T-helper 1 cell (primary cell): Measurements from ENCODE around the gene PPFIA1.

Experiments
- DNase-seq, 5 donors: peaks; one replicate each; pipeline ENCODE4 v3.0.0-alpha.2; 2012 to 2020

Gene PPFIA1

DNA sequence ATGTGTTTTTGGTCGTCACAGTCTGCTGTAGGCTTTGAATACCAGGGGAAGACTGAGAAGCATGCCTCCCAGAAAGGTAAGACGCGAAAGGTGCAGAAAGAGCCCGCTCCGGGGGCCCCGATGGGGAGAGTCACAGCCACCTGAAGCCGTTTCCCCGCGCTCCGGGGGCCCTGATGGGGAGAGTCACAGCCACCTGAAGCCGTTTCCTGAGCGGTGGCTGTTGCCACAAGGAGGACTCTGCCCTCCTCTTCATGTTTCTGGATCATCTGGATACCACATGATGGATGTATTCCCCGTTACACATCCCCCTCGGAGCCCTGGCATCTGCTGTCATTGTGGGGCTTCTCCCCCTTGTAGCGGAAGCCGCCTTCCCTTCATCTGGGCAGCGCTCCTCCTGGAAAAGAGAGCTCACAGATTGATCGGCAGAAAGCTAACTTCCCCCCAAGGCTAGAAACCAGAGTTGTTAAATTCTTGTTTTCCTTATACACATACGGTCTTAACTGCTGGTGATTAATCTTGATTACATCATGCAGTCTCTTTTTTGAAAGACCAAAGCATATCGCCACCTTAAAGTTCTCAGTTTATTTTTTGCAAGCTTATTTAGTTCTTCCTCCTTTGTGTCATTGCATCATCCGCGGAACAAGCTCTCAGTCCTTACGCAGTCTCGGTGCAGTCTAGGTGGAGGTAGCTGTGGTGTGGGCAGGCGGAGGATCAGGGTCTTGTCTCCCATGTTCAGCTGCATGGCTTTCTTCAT, 145.3 kb downstream of the PPFIA1 start:
- DNase-seq, result no peak

DNA sequence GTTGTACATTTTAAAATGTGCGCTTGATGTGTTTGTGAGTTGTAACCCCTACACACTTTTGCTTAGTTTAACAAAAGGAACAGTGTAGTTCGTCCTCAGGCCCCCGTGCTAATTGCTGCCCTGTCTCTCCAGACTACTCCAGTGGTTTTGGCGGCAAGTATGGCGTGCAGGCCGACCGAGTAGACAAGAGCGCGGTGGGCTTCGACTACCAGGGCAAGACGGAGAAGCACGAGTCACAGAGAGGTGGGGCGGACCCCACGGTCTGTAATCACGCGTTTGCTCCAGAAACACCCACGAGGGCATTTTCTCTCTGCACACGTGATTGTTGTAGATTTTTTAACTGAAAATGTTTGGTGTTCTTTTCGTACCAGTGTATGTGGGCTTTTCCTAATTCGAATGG, 146.4 kb downstream of the PPFIA1 start:
- DNase-seq, result no peak

DNA sequence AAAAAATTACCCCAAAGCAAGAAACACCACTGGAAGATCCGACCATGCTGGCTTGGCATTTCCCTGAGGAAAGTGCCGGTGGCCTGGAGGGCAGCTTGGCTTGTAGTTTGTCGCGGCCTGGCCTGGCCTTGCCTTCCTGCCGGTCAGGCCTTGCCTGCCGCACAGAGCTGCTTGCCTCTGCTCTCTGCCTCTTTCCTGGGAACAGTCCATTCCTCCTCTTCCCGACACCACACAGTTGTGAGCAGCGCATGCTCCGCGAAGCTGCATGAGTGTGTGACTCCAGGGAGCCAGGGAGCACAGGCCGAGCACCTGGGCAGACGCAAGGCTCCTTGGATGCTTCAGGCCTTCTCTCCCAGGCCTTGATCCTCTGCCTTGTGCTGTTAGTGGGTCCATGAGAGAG, 147.6 kb downstream of the PPFIA1 start:
- no peak for DNase-seq

DNA sequence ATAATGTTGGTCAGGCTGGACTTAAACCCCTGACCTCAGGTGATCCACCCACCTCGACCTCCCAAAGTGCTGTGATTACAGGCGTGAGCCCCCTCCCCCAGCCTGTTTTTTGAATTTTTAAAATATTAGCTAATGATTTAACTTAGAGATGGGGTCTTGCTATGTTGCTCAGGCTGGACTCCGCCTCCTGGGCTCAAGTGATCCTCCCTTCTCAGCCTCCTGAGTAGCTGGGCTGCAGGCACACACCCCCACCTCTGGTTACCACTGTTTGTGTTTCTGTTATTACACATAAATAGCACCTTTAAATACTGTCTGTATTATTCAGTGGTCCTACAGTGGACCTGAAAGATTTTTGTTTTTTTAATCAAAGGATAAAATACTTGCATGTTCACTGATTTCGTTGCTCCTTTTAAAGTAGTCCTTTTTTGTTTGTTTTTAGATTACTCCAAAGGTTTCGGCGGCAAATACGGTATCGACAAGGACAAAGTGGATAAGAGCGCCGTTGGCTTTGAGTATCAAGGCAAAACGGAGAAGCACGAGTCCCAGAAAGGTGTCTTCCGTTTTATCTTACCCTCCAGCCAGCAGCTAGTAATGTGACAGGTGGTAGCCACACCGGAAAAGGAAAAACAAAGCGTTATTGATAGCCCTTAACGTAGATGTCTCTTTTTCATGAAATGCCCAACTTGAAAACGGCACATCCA, 149.0 kb downstream of the PPFIA1 start:
- no peak for DNase-seq

DNA sequence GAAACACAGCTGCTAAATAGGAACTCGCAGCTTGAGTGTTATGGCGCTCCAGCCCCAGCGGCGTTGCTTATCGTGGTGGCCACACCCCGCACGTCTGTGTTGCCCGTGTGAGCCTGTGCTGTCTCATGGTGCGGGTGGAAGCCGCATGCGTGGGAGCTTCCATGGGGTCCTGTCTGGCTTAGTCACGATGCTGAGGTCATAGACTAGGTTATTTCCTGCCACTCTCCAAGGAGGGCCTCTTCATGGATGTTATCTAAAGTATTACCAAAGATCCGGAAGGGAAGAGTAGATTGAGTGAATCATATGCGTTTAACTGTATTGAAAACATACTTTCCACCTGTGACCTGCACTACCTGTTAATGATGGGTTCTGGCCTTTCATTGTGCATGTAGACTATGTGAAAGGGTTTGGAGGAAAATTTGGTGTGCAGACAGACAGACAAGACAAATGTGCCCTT, 149.5 kb downstream of the PPFIA1 start:
- DNase-seq, result no peak

DNA sequence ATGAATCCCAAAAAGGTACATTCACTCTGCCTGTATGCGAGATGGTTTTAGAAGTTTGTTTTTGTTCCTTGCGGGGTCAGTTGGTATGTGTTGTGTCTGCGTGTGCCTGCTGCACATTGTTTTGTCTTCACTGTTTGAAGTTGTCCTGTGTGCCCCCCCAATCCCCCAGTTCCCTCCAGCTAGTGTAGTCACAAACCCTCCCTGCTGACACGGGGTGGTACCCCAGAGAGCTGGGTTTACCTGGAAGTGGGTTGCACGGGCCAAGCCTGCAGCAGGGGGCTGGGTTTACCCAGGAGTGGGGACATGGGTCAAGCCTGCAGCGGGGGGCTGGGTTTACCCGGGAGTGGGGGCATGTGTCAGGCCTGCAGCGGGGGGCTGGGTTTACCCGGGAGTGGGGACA, 150.0 kb downstream of the PPFIA1 start:
- DNase-seq, result no peak

DNA sequence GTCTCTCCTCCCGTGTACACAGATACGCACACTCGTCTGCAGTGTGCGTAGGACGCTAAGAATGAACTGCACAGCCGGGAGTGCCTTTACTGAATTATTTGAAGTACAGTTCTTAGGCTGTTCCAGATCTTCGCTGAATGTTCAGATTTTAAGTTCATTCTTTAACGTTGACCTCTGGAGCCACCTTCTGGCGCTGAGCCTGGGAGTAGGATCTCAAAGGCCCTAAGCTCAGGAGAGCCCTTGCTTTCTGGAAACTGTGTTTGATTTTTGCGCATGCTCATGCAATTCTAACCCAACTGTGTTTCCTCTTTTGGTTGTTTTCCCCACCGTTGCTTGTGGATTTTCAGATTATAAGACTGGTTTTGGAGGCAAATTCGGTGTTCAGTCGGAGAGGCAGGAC, 150.6 kb downstream of the PPFIA1 start:
- DNase-seq, result no peak

DNA sequence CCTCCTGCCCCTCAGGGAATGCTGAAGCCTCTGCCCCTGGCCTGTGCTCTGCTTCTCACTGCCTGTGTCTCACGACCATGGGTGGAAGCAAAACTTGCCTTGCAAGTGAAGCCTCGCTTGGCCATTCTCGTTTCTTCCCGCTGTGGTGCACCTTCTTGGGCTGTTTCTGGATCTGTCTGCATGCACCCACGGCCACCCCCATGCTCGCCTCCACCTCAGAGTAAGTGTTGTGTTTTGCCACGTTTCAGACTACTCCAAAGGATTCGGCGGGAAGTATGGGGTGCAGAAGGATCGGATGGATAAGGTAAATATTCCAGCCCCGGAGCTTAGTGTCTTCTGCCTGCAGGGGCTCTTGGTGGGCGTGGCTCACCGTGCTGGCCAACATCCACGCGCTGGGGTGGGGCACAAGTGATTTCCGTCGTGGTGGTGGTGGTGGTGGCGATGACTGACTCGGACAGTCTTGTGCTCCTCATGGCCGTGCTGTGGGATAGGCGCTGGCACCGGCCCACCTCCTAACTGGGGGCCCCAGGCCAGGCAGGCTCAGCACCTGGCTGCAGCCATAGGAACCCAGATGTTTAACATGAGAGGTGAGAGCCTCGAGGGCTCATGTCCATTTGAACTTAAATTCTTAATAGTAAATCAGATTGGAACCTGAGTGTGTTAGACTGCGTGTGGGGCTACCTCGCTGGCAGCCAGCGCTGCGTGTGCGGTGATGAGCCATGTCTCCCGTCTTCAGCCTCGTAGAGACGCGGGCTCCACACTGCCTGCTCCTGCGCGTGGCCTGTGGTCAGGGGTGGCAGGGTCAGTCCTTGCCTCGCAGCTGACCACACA, 152.4 kb downstream of the PPFIA1 start:
- DNase-seq, result no peak

DNA sequence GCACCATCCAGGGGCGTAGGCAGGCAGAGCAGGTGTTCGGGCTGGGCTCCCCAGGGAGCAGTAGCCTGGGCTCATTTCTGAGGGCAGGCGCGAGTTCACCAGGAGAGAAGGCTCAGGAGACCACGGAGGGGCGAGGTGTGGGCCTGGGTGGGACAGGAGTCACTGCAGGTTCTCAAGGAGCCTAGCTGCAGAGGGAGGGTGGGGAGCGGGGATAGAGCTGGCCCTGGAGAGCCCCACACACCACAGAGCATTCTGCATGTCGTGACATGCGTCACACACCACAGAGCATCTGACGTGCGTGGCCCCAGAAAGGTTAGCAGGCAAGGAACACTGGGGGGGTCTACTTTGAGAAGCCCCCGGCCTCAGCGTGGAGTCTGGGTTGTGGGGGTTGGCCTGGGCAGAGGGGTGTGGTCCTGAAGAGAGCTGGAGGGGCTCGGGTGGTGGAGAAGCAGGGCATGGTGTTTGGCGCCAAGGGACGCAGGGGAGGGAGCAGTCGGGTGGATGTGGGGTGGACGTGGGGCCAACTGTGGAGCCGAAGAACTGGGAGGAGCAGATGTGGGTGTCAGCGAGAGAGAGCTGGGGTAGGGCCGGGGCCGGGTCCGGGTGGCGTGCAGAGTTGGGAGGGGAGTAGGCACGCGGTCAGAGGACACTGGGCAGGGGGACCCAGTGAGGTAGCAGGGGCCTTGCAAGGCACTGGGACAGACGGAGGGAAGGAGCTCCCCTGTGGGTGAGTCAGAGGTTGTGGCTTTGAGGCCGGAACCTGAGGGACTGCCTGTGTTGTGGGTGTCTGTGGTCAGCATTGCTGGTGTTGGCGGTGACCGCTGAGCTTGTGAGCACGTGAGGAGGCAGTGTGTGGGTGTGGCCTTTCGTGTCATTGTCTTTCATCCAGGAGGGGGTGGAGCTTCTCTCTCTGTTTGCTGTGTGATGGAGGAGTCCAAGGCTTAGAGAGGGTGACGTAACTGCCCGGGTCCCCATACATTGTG, 153.3 kb downstream of the PPFIA1 start:
- peak in 1 of 5 donors; percentile 24 for DNase-seq

DNA sequence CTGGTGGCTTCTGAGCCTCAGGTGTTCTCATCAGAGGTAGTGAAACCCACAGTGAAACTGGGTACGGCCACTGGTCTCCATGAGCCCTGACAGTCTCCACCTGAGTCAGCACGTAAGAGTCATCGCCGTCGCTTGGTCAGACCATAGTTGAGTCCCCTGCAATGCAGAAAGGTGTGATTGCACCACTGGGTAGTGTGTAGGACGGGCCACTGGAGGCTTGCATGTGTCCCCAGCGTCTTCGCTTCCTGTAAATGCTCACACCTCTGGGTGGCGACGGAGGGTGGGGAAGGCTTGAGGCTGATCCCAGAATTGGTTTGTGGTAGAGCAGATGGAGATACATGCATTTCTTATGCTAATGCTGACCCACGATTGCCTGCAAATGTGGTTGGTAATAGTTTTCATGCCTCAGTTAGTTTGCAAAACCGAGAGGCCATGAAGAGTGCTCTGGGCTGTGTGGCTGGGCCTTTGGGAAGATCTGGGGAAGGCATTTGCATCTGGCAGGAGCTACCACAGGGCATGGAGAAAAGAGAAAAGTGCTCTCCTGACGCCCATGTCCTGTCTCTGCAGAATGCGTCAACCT, 154.4 kb downstream of the PPFIA1 start:
- DNase-seq, result no peak

DNA sequence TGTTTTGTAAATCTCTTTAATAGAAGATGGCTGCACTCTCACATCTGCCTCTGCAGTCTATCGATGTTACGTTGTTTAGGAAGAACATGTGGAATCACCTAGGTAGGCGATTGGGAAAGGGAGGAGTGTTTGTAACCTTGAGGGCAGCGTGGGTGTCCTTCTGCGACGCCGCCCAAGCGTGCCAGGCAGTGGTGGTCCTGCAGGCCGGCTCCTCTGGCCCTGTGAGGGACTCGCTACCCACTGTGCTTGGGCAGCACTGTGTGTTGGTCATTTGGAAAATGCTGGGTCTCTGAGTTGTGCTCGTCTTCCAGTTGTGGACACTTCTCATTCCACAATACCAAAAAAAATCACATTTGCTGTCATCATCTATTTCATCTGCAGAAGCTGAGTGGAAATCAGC, 156.9 kb downstream of the PPFIA1 start:
- DNase-seq, result no peak

DNA sequence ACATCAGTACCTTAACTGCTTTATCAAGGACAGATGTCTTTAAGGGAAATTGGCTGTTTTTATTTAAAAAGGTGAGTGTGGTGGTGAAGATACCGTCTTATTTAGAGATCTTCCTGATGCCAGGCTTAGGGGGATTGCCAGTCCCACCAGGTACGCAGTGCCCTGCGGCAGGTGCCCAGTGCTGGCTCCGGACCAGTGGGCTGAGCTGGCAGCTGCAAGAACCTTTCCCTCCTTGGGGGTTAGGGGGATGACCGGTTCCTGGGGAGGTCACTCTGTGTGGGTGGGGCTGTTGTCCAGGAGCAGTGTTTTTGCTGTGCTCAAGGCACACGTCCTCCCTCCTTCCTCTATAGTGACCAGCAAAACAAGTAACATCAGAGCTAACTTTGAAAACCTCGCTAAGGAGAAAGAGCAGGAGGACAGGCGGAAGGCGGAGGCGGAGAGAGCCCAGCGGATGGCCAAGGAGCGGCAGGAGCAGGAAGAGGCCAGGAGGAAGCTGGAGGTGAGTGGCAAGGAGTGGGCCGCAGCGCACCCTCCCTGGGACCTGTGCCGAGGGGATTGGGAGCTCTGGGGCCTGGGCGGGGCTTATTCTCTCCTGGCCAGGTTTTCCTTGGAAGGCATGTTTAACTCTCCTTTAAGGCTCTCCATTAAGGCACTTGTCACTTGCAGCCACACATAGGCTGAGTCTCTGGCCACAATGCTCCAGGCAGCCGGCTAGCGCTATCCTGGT, 158.4 kb downstream of the PPFIA1 start:
- no peak for DNase-seq

DNA sequence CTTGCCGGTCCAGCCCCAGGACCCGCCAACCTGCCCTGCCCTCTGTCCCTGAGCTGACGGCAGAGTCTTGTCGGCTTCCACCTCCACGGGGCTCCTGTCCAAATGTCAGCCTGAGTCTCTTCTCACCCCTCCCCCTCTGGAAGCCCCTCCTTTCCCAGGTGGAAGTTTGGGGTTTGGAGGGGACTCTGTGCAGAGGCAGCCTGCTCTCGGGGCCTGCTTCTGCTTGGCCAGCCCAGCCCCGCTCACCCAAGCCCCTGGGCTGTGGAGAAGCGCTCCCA, 158.9 kb downstream of the PPFIA1 start:
- no peak for DNase-seq

DNA sequence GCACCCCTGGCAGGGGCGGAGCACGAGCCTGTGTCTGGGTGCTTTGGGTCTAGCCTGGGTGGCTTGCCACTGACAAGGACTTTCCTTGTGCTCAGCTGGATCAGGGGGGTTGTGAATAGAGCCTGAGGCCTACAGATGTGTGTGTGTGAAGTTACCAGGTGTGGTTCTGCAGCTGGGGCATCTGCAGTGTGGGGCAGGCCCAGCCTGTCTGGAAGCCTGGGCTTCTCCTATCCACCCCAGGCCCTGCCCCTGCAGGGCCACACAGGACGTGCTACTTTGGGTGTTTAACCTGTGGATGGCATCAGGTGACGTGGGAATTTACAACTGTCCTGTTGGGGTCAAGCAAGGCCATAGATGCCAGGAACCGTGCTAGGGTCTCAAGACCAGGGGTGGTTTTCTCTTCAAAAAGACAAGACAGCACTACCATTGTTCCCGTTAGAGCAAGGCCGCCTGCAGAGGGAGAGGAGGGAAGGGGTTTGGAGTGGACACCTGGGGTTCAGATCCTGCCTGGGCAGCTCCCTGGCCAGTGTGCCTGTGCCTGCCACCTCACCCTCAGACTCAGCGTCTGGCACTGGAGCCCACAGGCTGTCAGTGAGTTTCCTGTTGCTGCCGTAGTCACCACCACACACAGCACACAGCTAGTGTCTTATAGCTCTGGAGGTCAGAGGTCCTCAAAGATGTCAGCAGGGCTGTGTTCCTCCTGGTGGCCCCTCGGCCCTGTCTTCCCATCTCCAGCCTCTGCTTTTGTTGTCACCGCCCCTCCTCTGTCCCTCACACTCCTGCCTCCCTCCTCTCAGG, 159.4 kb downstream of the PPFIA1 start:
- DNase-seq, result no peak

DNA sequence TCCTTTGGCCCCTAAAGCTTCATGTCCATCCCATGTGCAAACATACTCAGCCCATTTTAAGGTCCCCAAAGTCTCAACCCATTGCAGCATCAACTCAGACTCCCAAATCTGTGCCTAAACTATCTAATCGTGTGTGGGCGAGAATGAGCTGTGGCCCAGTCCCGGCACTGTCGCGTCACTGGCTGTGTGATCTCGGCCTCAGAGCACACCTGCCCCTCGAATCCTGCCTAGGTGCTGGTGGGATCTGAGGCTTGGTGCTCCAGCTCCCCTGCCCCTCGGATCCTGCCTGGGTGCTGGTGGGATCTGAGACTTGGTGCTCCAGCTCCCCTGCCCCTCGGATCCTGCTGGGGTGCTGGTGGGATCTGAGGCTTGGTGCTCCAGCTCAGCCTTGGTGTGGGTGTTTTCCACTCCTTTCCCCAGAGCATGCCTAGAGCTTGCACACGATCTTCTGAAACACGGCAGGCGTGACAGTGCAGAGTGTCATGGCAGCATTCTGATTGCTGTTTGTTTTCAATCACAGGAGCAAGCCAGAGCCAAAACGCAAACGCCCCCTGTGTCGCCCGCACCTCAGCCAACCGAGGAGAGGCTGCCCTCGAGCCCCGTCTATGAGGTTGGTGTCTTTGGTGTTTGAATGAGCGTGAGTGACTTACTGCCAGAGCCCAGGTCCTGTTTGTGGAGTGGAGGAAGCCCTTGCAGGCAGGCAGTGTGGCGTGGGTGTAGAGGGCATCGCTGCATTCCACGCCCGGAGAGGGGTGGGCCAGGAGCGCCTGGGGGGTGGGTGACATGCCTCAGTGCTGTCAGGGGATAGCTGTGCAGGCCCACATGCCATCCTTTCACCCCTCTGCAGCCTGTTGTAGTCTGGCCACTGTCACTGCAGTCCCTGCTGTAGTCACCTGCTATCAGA, 160.4 kb downstream of the PPFIA1 start:
- no peak for DNase-seq

DNA sequence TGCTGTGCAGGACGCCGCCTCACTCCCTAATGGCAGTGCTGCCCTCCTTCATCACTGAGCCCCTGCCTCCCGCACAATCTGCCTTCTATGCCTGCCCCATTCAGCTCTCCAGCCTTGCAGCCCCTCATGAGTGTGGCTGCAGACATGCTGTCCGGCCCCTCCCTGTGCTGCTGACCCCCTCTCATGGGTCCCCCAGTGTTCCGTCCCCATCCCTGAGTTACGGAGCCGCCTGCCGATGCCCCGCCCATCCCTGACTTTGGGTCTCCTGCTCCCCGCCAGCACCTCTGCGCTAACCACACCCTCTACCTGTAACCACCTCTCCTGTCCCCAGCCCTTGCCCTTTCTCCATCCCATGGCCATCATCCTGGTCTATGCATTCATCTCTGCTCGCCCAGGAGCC, 161.1 kb downstream of the PPFIA1 start:
- no peak for DNase-seq

DNA sequence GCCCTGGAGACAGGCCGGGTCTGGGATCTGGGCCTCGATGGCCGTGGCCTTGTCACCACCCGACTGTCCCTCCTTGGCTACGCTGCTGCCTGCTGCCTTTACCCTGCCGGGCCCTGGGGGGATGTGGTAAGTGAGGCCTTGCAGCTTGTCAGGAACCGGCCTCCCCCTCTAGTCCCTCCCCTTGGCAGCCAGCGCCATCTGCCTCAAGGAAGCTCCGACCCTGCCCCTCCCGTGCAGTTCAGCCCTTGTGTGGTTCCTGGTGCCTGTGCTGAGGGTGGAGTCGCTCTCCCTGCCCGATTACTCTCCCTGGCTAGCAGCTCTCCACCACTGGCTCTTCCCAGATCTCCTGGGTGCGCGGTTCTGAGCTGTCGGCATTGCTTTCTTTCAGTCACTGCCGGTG, 161.6 kb downstream of the PPFIA1 start:
- no peak for DNase-seq

DNA sequence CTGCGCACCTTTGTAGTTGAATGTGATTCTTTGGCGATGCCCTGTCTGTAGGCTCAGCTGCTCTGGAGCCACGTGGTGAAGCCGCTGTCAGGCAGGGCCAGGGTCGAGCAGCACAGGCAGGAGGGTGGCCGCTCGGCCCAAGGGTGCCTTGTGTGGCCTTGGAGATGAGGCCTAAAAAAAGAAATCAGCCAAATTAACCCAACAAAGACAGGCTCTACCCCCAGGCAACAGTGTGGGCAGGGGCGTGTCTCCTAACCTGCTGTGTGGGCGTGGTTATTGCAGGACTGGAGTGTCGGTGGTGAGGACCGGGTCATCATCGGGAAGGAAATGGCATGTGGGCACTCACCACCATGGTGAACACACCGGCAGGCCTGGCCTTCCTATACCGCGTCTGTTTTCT, 162.1 kb downstream of the PPFIA1 start:
- DNase-seq, result no peak

DNA sequence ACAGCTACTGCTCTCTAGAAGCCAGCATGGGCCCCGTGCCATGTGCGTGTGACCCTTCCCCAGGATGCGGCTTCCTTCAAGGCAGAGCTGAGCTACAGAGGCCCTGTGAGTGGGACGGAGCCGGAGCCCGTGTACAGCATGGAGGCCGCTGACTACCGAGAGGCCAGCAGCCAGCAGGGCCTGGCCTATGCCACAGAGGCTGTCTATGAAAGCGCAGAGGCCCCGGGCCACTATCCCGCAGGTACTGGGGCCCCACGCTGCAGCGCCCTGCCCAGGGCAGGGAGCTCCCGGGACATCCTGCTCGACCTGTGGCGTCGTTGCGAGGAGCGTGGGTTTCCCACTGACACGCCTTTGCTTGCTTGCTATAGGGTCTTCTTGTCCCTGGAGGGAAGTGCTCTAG, 162.5 kb downstream of the PPFIA1 start:
- DNase-seq, result no peak

DNA sequence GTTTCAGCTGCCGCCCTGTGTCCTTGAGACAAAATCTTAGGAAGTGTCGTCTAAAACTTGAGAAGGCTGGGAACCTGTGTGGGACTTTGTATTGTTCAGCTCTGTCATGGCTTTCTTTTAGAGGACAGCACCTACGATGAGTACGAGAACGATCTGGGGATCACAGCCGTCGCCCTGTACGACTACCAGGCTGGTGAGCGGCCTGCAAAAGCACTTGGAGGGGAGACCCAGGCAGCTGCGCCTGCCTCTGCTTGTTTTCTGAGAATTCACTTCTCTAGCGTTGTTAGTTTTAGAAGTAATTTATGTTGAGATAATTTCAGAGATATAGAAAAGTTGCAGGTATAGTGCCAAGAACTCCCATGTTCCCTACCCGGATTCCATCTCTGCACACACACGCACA, 163.0 kb downstream of the PPFIA1 start:
- no peak for DNase-seq
